Mesenteric fat pad (tissue), 1 donor: Measurements from ENCODE around the gene DPP8. TPM values are rescaled to one million over a fixed set of nuclear protein-coding genes. Genes with fewer than 3 reads are reported as not detected.

Experiments
- total RNA-seq: library from RNA; stranded (reverse); fragmentation: NEBNext Ultra II Directional; extraction: Animal tissue kit (Norgen Biotek cat#: 25700); gene quantifications from one replicate; pipeline ENCODE4 v1.2.1, GENCODE V29; 2021
- donor health status: DM: yes; HTN: yes; CAD: no.

The DPP8 gene
- total RNA-seq, 1 donor from 2014 or later = 36.7 TPM

Other genes with a start within 250 kb of the DPP8 start
- 6.0 TPM for gene PARP16, start 230.8 kb downstream of the DPP8 start, total RNA-seq
- not detected for gene RNU5A-1, start 221.6 kb downstream of the DPP8 start, total RNA-seq
- gene RNU5B-1, start 213.0 kb downstream of the DPP8 start, total RNA-seq = 29.8 TPM
- gene IGDCC3, start 139.7 kb downstream of the DPP8 start, total RNA-seq = not detected
- gene IGDCC4, start 94.7 kb downstream of the DPP8 start, total RNA-seq = 0.64 TPM
- gene HACD3, start 12.8 kb upstream of the DPP8 start, total RNA-seq = 27.9 TPM
- gene INTS14, start 93.4 kb upstream of the DPP8 start, total RNA-seq = 21.9 TPM
- 7.4 TPM for gene SLC24A1, start 104.2 kb upstream of the DPP8 start, total RNA-seq